ENCODE data around the gene POLR2L.

Gene POLR2L

GRCh38 chr11:831961-832528 lies 10.3 kb downstream of the POLR2L start:
- no peak for DNase-seq (ENCODE audit: low read depth, low spot score)
- peak overlapping the region; percentile 40 for H3K4me3 ChIP-seq (ENCODE audit: low read depth, low read length)
- no peak for TF ChIP-seq CTCF (IDR thresholded peaks at IDR 0.05; ENCODE audit: low read depth, low read length)
- in situ Hi-C loops (cut with HindIII; ENCODE audit: low sequenced_read_pairs): no loop called here

GRCh38 chr11:831118-831864 lies 11.0 kb downstream of the POLR2L start:
- in situ Hi-C loops (cut with HindIII; ENCODE audit: low sequenced_read_pairs): no loop called here
- no peak for TF ChIP-seq CTCF (IDR thresholded peaks at IDR 0.05; ENCODE audit: low read depth, low read length)
- DNase-seq (ENCODE audit: low read depth, low spot score): peak; percentile 80
- H3K4me3 ChIP-seq (ENCODE audit: low read depth, low read length): peak overlapping the region; percentile 12

GRCh38 chr11:830295-831117 lies 11.8 kb downstream of the POLR2L start:
- H3K4me3 ChIP-seq (ENCODE audit: low read depth, low read length): peak overlapping the region; percentile 43
- in situ Hi-C loops (cut with HindIII; ENCODE audit: low sequenced_read_pairs): no loop called here
- no peak for TF ChIP-seq CTCF (IDR thresholded peaks at IDR 0.05; ENCODE audit: low read depth, low read length)
- DNase-seq (ENCODE audit: low read depth, low spot score): peak; percentile 66

- DNase-seq (ENCODE audit: low read depth, low spot score): no peak
These were observed 12.5 kb downstream of the POLR2L start for GRCh38 chr11:829847-830294.

GRCh38 chr11:829176-829846 lies 13.0 kb downstream of the POLR2L start:
- no peak for TF ChIP-seq CTCF (IDR thresholded peaks at IDR 0.05; ENCODE audit: low read depth, low read length)
- in situ Hi-C loops (cut with HindIII; ENCODE audit: low sequenced_read_pairs): no loop called here
- no peak for DNase-seq (ENCODE audit: low read depth, low spot score)
- H3K4me3 ChIP-seq (ENCODE audit: low read depth, low read length): peak overlapping the region; percentile 43

More at GRCh38 chr11:829847-830294, 12.5 kb downstream of the POLR2L start:
- peak overlapping the region; percentile 43 for H3K4me3 ChIP-seq (ENCODE audit: low read depth, low read length)
- in situ Hi-C loops (cut with HindIII; ENCODE audit: low sequenced_read_pairs): no loop called here
- no peak for TF ChIP-seq CTCF (IDR thresholded peaks at IDR 0.05; ENCODE audit: low read depth, low read length)

Data from astrocyte of the spinal cord (primary cell).